ENCODE data around the gene SLC39A11.

DNA sequence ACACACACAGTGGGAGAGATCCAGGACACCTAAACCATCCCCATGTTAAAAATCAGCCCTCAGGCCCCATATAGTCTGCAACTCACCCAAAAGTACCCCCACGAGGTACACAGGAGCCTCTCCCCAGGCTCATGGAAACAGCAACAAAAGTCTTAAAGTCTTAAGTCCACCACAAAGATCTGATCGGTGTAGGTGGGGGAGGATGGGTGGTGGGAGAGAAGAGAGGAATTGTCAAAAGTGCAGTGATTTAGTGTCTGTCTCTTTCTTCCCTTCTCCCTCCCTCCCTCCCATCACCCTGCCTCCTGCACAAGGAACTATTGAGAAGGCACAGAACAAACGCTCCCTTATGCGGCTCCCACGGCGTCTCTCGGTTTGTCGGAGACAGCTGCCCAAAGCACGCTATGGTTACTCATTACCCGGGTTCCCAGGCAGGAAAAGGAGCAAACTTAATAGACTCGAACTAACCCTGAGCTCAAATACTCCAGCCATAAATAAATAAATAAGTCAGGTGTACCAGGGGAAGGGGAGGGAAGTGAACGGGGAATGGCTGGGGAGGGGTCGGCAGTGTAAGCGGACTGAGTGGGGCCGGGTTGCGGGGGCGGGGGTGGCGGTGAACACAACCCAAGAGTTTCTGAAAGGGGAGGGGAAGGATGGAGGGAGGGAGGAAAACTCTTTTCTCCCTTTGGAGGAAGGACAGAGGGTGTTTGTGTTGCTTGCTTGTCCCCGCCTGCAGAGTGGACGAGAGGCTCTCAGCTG lies 477.4 kb downstream of the SLC39A11 start:
- TF ChIP-seq SP1 (IDR thresholded peaks at IDR 0.05) (no peak), CTBP1 (IDR thresholded peaks at IDR 0.05; ENCODE audit: borderline replicate concordance) (no peak), FOXK2 (IDR thresholded peaks at IDR 0.05) (no peak), SUZ12 (IDR thresholded peaks at IDR 0.05) (no peak), BHLHE40 (IDR thresholded peaks at IDR 0.05; ENCODE audit: borderline replicate concordance) (no peak), TARDBP (IDR thresholded peaks at IDR 0.05) (no peak), FOXA1 (IDR thresholded peaks at IDR 0.05) (no peak)
- TF ChIP-seq, protein P1, sequence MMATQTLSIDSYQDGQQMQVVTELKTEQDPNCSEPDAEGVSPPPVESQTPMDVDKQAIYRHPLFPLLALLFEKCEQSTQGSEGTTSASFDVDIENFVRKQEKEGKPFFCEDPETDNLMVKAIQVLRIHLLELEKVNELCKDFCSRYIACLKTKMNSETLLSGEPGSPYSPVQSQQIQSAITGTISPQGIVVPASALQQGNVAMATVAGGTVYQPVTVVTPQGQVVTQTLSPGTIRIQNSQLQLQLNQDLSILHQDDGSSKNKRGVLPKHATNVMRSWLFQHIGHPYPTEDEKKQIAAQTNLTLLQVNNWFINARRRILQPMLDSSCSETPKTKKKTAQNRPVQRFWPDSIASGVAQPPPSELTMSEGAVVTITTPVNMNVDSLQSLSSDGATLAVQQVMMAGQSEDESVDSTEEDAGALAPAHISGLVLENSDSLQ (IDR thresholded peaks at IDR 0.05), result no peak
